CD1c-positive myeloid dendritic cell (primary cell): Measurements from ENCODE around the gene IL1RAPL1.

Experiments
- DNase-seq: peaks from one replicate; pipeline ENCODE4 v3.0.0-alpha.2; 2016; ENCODE audit errors: extremely low spot score

IL1RAPL1 gene

GRCh38 chrX:28969126-28969525 is 381.9 kb downstream of the IL1RAPL1 start:
- no peak for DNase-seq

GRCh38 chrX:28979877-28980276 is 392.6 kb downstream of the IL1RAPL1 start:
- no peak for DNase-seq

GRCh38 chrX:28981952-28982351 is 394.7 kb downstream of the IL1RAPL1 start:
- no peak for DNase-seq

GRCh38 chrX:28988246-28988645 is 401.0 kb downstream of the IL1RAPL1 start:
- DNase-seq = no peak

GRCh38 chrX:28997706-28998463 is 410.6 kb downstream of the IL1RAPL1 start:
- no peak for DNase-seq

GRCh38 chrX:28998609-28999135 is 411.4 kb downstream of the IL1RAPL1 start:
- no peak for DNase-seq

GRCh38 chrX:29012867-29013266 is 425.6 kb downstream of the IL1RAPL1 start:
- DNase-seq = no peak

- no peak for DNase-seq
Measured at GRCh38 chrX:29023207-29023606, 436.0 kb downstream of the IL1RAPL1 start.

- DNase-seq = no peak
Measured at GRCh38 chrX:29024871-29025270, 437.6 kb downstream of the IL1RAPL1 start.

- DNase-seq = no peak
Measured at GRCh38 chrX:29039501-29039900, 452.3 kb downstream of the IL1RAPL1 start.

- DNase-seq = no peak
Measured at GRCh38 chrX:29040160-29040559, 452.9 kb downstream of the IL1RAPL1 start.

GRCh38 chrX:29042341-29042740 is 455.1 kb downstream of the IL1RAPL1 start:
- no peak for DNase-seq

- no peak for DNase-seq
Measured at GRCh38 chrX:29043746-29044145, 456.5 kb downstream of the IL1RAPL1 start.

- no peak for DNase-seq
Measured at GRCh38 chrX:29044423-29045184, 457.4 kb downstream of the IL1RAPL1 start.

- DNase-seq = no peak
Measured at GRCh38 chrX:29065477-29065876, 478.2 kb downstream of the IL1RAPL1 start.

- no peak for DNase-seq
Measured at GRCh38 chrX:29066516-29066915, 479.3 kb downstream of the IL1RAPL1 start.

GRCh38 chrX:29067351-29067750 is 480.1 kb downstream of the IL1RAPL1 start:
- no peak for DNase-seq

- no peak for DNase-seq
Measured at GRCh38 chrX:29071525-29072320, 484.5 kb downstream of the IL1RAPL1 start.

GRCh38 chrX:29082558-29082957 is 495.3 kb downstream of the IL1RAPL1 start:
- DNase-seq = no peak

GRCh38 chrX:29083823-29084222 is 496.6 kb downstream of the IL1RAPL1 start:
- no peak for DNase-seq

GRCh38 chrX:29090811-29091210 is 503.6 kb downstream of the IL1RAPL1 start:
- no peak for DNase-seq

- no peak for DNase-seq
Measured at GRCh38 chrX:29107231-29107630, 520.0 kb downstream of the IL1RAPL1 start.
